HepG2 (cell line): ENCODE data around the gene SESN1. TPM values are rescaled to one million over a fixed set of nuclear protein-coding genes. Genes with fewer than 3 reads are reported as not detected.

ENCODE experiments used
- ATAC-seq: fragments of 200-7000 bp; cut with Tn5 transposase; 3 replicates; pipeline ENCODE4 v1.9.1; 2020; ENCODE audit warnings: mild to moderate bottlenecking, moderate library complexity
- BruUV-seq: library from RNA; stranded (reverse); fragments of 400-500 nt; replicated peaks from 2 replicates; lab custom pipeline; 2021; lab: Mats Ljungman, UMichigan
- CTCF ChIA-PET: fragments of 300-600 bp; formaldehyde crosslinking; extraction: SDS; loops from one replicate; lab custom pipeline; 2021; ENCODE audit warnings: low total read pairs, inconsistent platforms, low intra/inter-chr PET ratio; lab: Yijun Ruan, JAX
- POLR2A ChIA-PET: fragments of 350-600 bp; sonication (Branson Sonifier 250); formaldehyde crosslinking; loops from one replicate; lab custom pipeline; 2020; ENCODE audit warnings: antibody characterized with exemption, inconsistent platforms; lab: Yijun Ruan, JAX
- DNase-seq: peaks from one replicate; pipeline ENCODE4 v3.0.0-alpha.2; 2015; ENCODE audit warnings: low spot score
- FAIRE-seq: peaks from 3 replicates; lab custom pipeline; 2011; peaks lifted over from hg19 to GRCh38; lab: Jason Lieb, UNC
- H2AFZ ChIP-seq: one replicate; pipeline ENCODE4 v1.6.1; 2011; ENCODE audit warnings: low read length, inconsistent platforms
- H3K27ac ChIP-seq: fragments of 300-600 bp; 3 replicates; pipeline ENCODE4 v1.8.0; 2011; ENCODE audit warnings: mixed run types, mild to moderate bottlenecking, mixed read lengths, low read length, inconsistent platforms; ENCODE audit not compliant: insufficient read depth; ENCODE audit errors: extremely low read length
- H3K27me3 ChIP-seq, 2 experiments: fragments of 200-600 bp in 1 of 2; 2 replicates in 1 of 2; 3 replicates in 1 of 2; pipeline versions ENCODE4 v1.6.0 to v1.8.0; 2011; ENCODE audit warnings: low read length in 2 of 2, mild to moderate bottlenecking in 2 of 2, moderate library complexity in 2 of 2, inconsistent platforms in 1 of 2; ENCODE audit not compliant: insufficient read depth in 2 of 2, control insufficient read depth in 1 of 2
- H3K36me3 ChIP-seq, 2 experiments: fragments of 200-600 bp in 1 of 2; replicated peaks in 1 of 2; 2 replicates in 1 of 2; 3 replicates in 1 of 2; pipeline versions ENCODE4 v1.5.1 to v1.8.0; 2011; ENCODE audit warnings: low read length in 2 of 2, inconsistent platforms in 1 of 2; ENCODE audit not compliant: insufficient read depth in 2 of 2, control insufficient read depth in 1 of 2
- H3K4me1 ChIP-seq: 2 replicates; pipeline ENCODE4 v1.5.1; 2012; ENCODE audit warnings: low read length, inconsistent platforms; ENCODE audit not compliant: insufficient read depth
- H3K4me2 ChIP-seq: 2 replicates; pipeline ENCODE4 v1.6.0; 2011; ENCODE audit warnings: low read depth, low read length, inconsistent platforms
- H3K4me3 ChIP-seq, 3 experiments: fragments of 200-600 bp in 1 of 3; sonication (generic), shearing (Covaris generic) in 1 of 3; replicated peaks in 1 of 3; 2 replicates each; pipeline ENCODE4 v1.5.1; 2011 to 2016; ENCODE audit warnings: low read length in 3 of 3, inconsistent platforms in 2 of 3, low read depth in 2 of 3, mild to moderate bottlenecking in 2 of 3, control low read depth in 1 of 3, mixed read lengths in 1 of 3; ENCODE audit not compliant: insufficient read depth in 1 of 3
- H3K79me2 ChIP-seq: one replicate; pipeline ENCODE4 v1.6.1; 2011; ENCODE audit warnings: low read length, inconsistent platforms; ENCODE audit not compliant: insufficient read depth
- H3K9ac ChIP-seq: 2 replicates; pipeline ENCODE4 v1.6.0; 2011; ENCODE audit warnings: mild to moderate bottlenecking, low read depth, low read length, inconsistent platforms; ENCODE audit not compliant: insufficient read depth
- H3K9me3 ChIP-seq: 2 replicates; pipeline ENCODE4 v1.5.1; 2012; ENCODE audit warnings: mild to moderate bottlenecking, low read length
- H4K20me1 ChIP-seq: 2 replicates; pipeline ENCODE4 v1.6.0; 2011; ENCODE audit warnings: inconsistent platforms, mild to moderate bottlenecking, low read length, moderate library complexity; ENCODE audit not compliant: insufficient read depth
- RORA ChIP-seq: sonication (generic); formaldehyde crosslinking; IDR thresholded peaks from 2 replicates; pipeline ENCODE4 v1.5.0; 2020; ENCODE audit warnings: mild to moderate bottlenecking, missing genetic modification reagents, moderate library complexity
- ZNF160 ChIP-seq: sonication (generic); formaldehyde crosslinking; IDR thresholded peaks from 2 replicates; pipeline ENCODE4 v1.8.0; 2022; ENCODE audit warnings: mild to moderate bottlenecking, inconsistent platforms, missing genetic modification reagents
- ZNF256 ChIP-seq: sonication (generic); formaldehyde crosslinking; conservative IDR thresholded peaks from 2 replicates; pipeline ENCODE4 v1.4.0; 2020; ENCODE audit warnings: missing genetic modification reagents
- WGBS: methylation state at CpG from one replicate; pipeline ENCODE4 v1.1.6; 2017; ENCODE audit warnings: low lambda C conversion rate; 5-methylcytosine and 5-hydroxymethylcytosine counted together
- in situ Hi-C: cut with HindIII; loops from 2 replicates; pipeline ENCODE4 v1.10.0; 2017; ENCODE audit warnings: low pct_unique_long_range_greater_than_20kb; ENCODE audit not compliant: extremely low pct_ligation_motif_present
- intact Hi-C: fragments of 100-400 bp; cut with micrococcal nuclease; formaldehyde crosslinking; loops from one replicate; pipeline ENCODE4 v1.10.0; 2022; ENCODE audit not compliant: unreplicated experiment
- polyA plus RNA-seq, 8 experiments: library from polyadenylated mRNA; depleted of rRNA in 3 of 8; stranded (reverse) in 7 of 8; unstranded in 1 of 8; fragments of >200 nt; fragmentation: Illumina TruSeq in 4 of 8; extraction: Trizol in 4 of 8; gene quantifications; 2 replicates each; pipeline versions ENCODE4 v1.2.1 to v1.2.3, GENCODE V29; 2011 to 2016; ENCODE audit warnings: low read depth in 4 of 8, missing spikeins in 1 of 8, mixed read lengths in 1 of 8; ENCODE audit not compliant: insufficient read depth in 1 of 8
- total RNA-seq, 5 experiments: library from RNA; depleted of rRNA; stranded (reverse); fragments of >200 nt; fragmentation: Illumina TruSeq; extraction: Trizol; gene quantifications; 2 replicates each; pipeline ENCODE4 v1.2.3, GENCODE V29; 2016; ENCODE audit warnings: low read depth in 1 of 5
- TF ChIP-seq, protein P1 (sequence below): sonication (generic); formaldehyde crosslinking; IDR thresholded peaks from 2 replicates; pipeline ENCODE4 v1.5.1; 2020; ENCODE audit warnings: mild to moderate bottlenecking, missing genetic modification reagents

Gene SESN1
- total and polyA plus RNA-seq, 2 of the 13 experiments (the other 11 are each of a cell fraction or from before 2014, with no cell fraction given): 24.9 to 44.7 TPM

DNA sequence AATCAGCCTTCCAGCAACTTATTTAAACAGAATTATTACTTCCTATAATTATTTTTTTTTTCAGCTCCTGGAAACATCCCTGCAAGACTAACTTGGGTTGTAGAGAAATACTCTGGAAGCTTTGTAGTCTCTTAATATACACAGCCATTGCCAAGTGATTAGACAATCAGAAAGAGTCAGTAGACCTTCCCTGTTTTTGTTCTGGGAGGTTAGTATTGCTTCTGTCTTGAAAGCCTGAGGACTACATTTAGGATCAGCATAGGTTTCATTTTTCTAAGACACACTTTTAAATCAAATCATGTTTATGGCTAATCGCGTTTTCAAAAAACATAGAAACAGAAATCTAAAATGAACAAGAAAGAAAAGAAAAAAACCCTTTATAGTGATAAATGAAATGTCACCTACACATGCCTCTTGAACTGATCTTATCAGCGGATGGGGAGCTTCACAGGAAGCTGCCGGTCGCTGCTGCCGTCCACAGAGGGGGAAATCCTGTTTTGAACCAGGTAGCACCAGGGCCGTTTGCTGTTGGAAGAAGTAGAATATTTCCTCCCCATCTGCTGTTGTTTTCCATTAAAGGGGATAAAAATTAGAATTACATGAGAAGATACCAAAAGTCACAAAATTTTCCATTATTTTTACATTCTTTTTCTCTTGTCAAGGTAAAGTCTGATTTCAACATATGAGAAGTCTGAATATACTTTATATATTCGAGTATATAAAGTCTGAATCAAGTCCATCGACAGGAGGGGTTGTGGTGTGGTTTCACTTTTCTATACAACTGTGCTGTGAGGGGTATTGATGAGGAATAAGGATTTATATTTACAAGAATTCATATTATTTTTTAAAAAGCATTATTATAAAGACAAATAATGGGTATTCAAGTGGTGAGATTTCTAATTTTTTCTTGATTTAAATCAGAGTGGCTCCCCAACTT, 151.8 kb downstream of the SESN1 start:
- CTCF ChIA-PET: no interaction called here
- no peaks in the 10 kb centered on the region for H3K36me3 ChIP-seq
- peaks cover 6 to 33% of the 10 kb centered on the region in 2 experiments; a peak in 4 of 5 replicates for H3K27me3 ChIP-seq
- H4K20me1 ChIP-seq: no peaks in the 10 kb centered on the region
- H3K9me3 ChIP-seq: no peaks in the 10 kb centered on the region
- no peak overlapping the region for H3K4me3 ChIP-seq
- H2AFZ ChIP-seq: no peak overlapping the region
- FAIRE-seq (no peak), DNase-seq (no peak), ATAC-seq (no peak)
- TF ChIP-seq, protein P1, sequence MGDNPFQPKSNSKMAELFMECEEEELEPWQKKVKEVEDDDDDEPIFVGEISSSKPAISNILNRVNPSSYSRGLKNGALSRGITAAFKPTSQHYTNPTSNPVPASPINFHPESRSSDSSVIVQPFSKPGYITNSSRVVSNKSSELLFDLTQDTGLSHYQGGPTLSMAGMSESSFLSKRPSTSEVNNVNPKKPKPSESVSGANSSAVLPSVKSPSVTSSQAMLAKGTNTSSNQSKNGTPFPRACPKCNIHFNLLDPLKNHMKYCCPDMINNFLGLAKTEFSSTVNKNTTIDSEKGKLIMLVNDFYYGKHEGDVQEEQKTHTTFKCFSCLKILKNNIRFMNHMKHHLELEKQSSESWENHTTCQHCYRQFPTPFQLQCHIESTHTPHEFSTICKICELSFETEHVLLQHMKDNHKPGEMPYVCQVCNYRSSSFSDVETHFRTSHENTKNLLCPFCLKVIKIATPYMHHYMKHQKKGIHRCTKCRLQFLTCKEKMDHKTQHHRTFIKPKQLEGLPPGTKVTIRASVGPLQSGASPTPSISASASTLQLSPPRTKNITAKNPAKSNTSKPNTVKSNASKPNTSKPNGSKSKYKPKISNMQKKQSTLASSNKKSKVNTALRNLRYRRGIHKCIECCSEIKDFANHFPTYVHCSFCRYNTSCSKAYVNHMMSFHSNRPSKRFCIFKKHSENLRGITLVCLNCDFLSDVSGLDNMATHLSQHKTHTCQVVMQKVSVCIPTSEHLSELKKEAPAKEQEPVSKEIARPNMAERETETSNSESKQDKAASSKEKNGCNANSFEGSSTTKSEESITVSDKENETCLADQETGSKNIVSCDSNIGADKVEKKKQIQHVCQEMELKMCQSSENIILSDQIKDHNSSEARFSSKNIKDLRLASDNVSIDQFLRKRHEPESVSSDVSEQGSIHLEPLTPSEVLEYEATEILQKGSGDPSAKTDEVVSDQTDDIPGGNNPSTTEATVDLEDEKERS (CRISPR knock-in tag): no peak
- TF ChIP-seq ZNF256 (CRISPR knock-in tag): no peak
- TF ChIP-seq RORA (CRISPR knock-in tag): no peak
- no peak for TF ChIP-seq ZNF160 (CRISPR knock-in tag)
- intact Hi-C loops: no loop called here
- H3K9ac ChIP-seq: no peak overlapping the region
- no peaks in the 10 kb centered on the region for H3K4me1 ChIP-seq
- no TSS peak for BruUV-seq
- no peak overlapping the region for H3K4me2 ChIP-seq
- H3K79me2 ChIP-seq: no peaks in the 10 kb centered on the region
- POLR2A ChIA-PET: no interaction called here
- H3K27ac ChIP-seq: no peak overlapping the region
- in situ Hi-C loops: no loop called here
- 18% methylated on average over 9 of the region's 9 CpGs for WGBS
